ENCODE data around the gene CAMK1D.

GRCh38 chr10:12535656-12536055 lies 186.3 kb downstream of the CAMK1D start:
- TF ChIP-seq, protein P1, sequence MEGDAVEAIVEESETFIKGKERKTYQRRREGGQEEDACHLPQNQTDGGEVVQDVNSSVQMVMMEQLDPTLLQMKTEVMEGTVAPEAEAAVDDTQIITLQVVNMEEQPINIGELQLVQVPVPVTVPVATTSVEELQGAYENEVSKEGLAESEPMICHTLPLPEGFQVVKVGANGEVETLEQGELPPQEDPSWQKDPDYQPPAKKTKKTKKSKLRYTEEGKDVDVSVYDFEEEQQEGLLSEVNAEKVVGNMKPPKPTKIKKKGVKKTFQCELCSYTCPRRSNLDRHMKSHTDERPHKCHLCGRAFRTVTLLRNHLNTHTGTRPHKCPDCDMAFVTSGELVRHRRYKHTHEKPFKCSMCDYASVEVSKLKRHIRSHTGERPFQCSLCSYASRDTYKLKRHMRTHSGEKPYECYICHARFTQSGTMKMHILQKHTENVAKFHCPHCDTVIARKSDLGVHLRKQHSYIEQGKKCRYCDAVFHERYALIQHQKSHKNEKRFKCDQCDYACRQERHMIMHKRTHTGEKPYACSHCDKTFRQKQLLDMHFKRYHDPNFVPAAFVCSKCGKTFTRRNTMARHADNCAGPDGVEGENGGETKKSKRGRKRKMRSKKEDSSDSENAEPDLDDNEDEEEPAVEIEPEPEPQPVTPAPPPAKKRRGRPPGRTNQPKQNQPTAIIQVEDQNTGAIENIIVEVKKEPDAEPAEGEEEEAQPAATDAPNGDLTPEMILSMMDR (IDR thresholded peaks at IDR 0.05) = no peak
- no peak for TF ChIP-seq POLR2A (IDR thresholded peaks at IDR 0.05)

Measured in right lobe of liver (tissue), 4 donors.